ENCODE data around the gene OTOF. TPM values are rescaled to one million over a fixed set of nuclear protein-coding genes. Genes with fewer than 3 reads are reported as not detected.

Gene OTOF
- polyA plus RNA-seq, 2 of the 4 experiments (the other 2 are of a cell fraction): 0.05 to 0.22 TPM

DNA sequence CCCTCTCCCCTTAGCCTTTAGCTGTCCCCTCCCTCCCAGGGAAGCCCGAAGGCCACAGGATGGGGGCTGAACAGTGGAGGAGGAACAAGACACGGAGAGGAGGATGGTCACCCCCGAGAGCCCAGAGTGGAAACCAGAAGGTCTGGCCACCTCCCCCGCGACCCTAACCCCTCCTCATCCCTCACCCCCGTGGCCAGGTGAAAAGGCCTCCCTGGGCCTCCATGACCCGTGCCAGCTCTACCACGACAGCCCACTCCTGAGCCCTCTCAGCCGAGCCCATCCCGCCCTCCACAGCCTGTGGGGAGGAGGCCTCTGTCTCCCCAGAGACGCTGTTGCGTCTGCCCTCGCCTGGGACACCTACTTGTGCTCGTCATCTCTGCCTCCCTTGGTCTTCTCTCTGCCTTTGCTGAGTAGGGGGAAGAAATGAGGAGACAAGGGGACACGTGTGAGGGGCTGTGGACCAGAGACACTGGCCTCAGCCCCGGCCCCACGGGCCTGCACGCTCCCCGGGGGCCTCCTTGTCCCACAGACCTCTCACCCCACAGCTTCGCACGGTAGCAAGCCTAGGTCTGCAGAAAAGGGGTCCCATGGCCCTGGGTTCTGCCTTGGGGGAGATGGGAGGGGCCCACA, 32.5 kb upstream of the OTOF start:
- WGBS (ENCODE audit: missing lambda C conversion rate): 59% methylated on average over 21 of the region's 21 CpGs
- H3K27ac ChIP-seq: no peak overlapping the region
- H3K4me3 ChIP-seq: no peak overlapping the region
- no peak for ATAC-seq
- no peaks in the 10 kb centered on the region for H3K9me3 ChIP-seq
- ChIA-PET POLR2A (no interaction called here), CTCF (interaction anchor here (1.3 to 13.8 kb wide), 5 partner anchors 8 to 235 kb away, joined by 3 to 167 read pairs (median 12); no protein-coding TSS in a partner anchor)
- FAIRE-seq: no peak
- no peak for DNase-seq (ENCODE audit: low read depth in 1 of 2, low spot score in 1 of 2)
- TF ChIP-seq KDM5A (IDR thresholded peaks at IDR 0.05) (no peak), RCOR1 (IDR thresholded peaks at IDR 0.05; ENCODE audit: low read depth, low read length) (no peak), CBX8 (IDR thresholded peaks at IDR 0.05) (no peak), ZSCAN20 (CRISPR knock-in tag; IDR thresholded peaks at IDR 0.05) (no peak), HEYL (CRISPR knock-in tag; IDR thresholded peaks at IDR 0.05) (no peak), BCL3 (IDR thresholded peaks at IDR 0.05) (no peak), EP300 (IDR thresholded peaks at IDR 0.05) (no peak), POLR2A (IDR thresholded peaks at IDR 0.05; ENCODE audit: low read length) (no peak)
- no peaks in the 10 kb centered on the region for H3K4me1 ChIP-seq
- H3K4me2 ChIP-seq: no peak overlapping the region

DNA sequence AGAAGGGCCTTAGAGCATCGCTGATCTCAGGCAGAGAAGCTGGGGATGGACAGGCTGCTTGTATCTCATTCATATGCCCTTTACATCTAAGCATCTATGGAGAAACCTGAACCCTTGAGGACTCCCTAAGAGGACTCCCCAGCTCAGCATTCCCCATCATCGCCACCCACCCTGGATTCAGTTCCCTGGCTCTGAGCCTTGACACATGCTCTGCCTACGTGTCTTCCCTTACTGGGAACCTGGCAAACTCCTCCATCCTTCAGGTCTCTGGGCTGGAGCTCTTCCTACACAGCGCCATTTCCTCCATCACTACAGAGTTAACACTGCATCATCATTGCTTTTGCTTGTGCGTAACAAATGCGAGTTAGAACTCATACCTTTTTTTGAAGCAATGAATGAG, 31.2 kb upstream of the OTOF start:
- TF ChIP-seq CBX8 (IDR thresholded peaks at IDR 0.05) (no peak), MYC (IDR thresholded peaks at IDR 0.05; ENCODE audit: borderline replicate concordance, low read length) (no peak), NPAS2 (CRISPR knock-in tag; IDR thresholded peaks at IDR 0.05; ENCODE audit: borderline replicate concordance) (no peak), ZSCAN20 (CRISPR knock-in tag; IDR thresholded peaks at IDR 0.05) (no peak), KDM1A (IDR thresholded peaks at IDR 0.05; ENCODE audit: low read depth) (no peak), JUNB (IDR thresholded peaks at IDR 0.05) (no peak), ESRRA (IDR thresholded peaks at IDR 0.05; ENCODE audit: borderline replicate concordance, low read length) (no peak), RCOR1 (IDR thresholded peaks at IDR 0.05; ENCODE audit: low read depth, low read length) (no peak), SREBF2 (IDR thresholded peaks at IDR 0.05) (no peak), CHD4 (IDR thresholded peaks at IDR 0.05; ENCODE audit: borderline replicate concordance) (no peak)
- TF ChIP-seq, protein P1, sequence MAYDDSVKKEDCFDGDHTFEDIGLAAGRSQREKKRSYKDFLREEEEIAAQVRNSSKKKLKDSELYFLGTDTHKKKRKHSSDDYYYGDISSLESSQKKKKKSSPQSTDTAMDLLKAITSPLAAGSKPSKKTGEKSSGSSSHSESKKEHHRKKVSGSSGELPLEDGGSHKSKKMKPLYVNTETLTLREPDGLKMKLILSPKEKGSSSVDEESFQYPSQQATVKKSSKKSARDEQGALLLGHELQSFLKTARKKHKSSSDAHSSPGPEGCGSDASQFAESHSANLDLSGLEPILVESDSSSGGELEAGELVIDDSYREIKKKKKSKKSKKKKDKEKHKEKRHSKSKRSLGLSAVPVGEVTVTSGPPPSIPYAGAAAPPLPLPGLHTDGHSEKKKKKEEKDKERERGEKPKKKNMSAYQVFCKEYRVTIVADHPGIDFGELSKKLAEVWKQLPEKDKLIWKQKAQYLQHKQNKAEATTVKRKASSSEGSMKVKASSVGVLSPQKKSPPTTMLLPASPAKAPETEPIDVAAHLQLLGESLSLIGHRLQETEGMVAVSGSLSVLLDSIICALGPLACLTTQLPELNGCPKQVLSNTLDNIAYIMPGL (CRISPR knock-in tag; IDR thresholded peaks at IDR 0.05; ENCODE audit: borderline replicate concordance): no peak
- Histone ChIP-seq H3K9me3 (no peaks in the 10 kb centered on the region), H3K27ac (no peak overlapping the region), H3K4me3 (no peak overlapping the region), H3K4me2 (no peak overlapping the region), H3K4me1 (peaks cover 1% of the 10 kb centered on the region; the same call in 1 of the 3 replicates)
- no peak for ATAC-seq
- no peak for FAIRE-seq
- 61% methylated on average over 6 of the region's 6 CpGs for WGBS (ENCODE audit: missing lambda C conversion rate)
- POLR2A ChIA-PET: no interaction called here
- CTCF ChIA-PET: interaction anchor here (2.2 to 13.8 kb wide), 3 partner anchors 10 to 237 kb away, joined by 5 to 167 read pairs (median 24); no protein-coding TSS in a partner anchor
- no peak for DNase-seq (ENCODE audit: low read depth in 1 of 2, low spot score in 1 of 2)

GRCh38 chr2:26507932-26508331, 30.0 kb upstream of the OTOF start:
- ChIA-PET POLR2A (no interaction called here), CTCF (interaction anchor here (0.8 to 13.8 kb wide), 5 partner anchors 12 to 238 kb away, joined by 3 to 167 read pairs (median 5); no protein-coding TSS in a partner anchor)
- ATAC-seq (no peak), DNase-seq (ENCODE audit: low read depth in 1 of 2, low spot score in 1 of 2) (no peak), FAIRE-seq (no peak)
- Histone ChIP-seq H3K9me3 (no peaks in the 10 kb centered on the region), H3K27ac (no peak overlapping the region), H3K4me3 (no peak overlapping the region), H3K4me1 (peaks cover 5% of the 10 kb centered on the region; the same call in 1 of the 3 replicates), H3K4me2 (no peak overlapping the region)
- WGBS (ENCODE audit: missing lambda C conversion rate): 40% methylated on average over 5 of the region's 5 CpGs
- no peak for TF ChIP-seq REST (IDR thresholded peaks at IDR 0.05)
- no peak for TF ChIP-seq RFX5 (IDR thresholded peaks at IDR 0.05)
- TF ChIP-seq HOXB5 (CRISPR knock-in tag; IDR thresholded peaks at IDR 0.05): no peak
- no peak for TF ChIP-seq SREBF2 (IDR thresholded peaks at IDR 0.05)
- no peak for TF ChIP-seq FOXS1 (CRISPR knock-in tag; IDR thresholded peaks at IDR 0.05)
- no peak for TF ChIP-seq CHD2 (IDR thresholded peaks at IDR 0.05; ENCODE audit: low read length, partially characterized antibody)
- no peak for TF ChIP-seq TP53 (CRISPR knock-in tag; IDR thresholded peaks at IDR 0.05)
- no peak for TF ChIP-seq CEBPB (IDR thresholded peaks at IDR 0.05)
- no peak for TF ChIP-seq KDM1A (IDR thresholded peaks at IDR 0.05; ENCODE audit: low read depth)
- no peak for TF ChIP-seq PHF8 (IDR thresholded peaks at IDR 0.05; ENCODE audit: borderline replicate concordance, low read depth)
- no peak for TF ChIP-seq NFE2L2 (conservative IDR thresholded peaks at IDR 0.05; ENCODE audit: low read length)
- no peak for TF ChIP-seq ZC3H11A (IDR thresholded peaks at IDR 0.05)
- TF ChIP-seq, protein P2, sequence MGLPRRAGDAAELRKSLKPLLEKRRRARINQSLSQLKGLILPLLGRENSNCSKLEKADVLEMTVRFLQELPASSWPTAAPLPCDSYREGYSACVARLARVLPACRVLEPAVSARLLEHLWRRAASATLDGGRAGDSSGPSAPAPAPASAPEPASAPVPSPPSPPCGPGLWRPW (IDR thresholded peaks at IDR 0.05): no peak
- no peak for TF ChIP-seq USF2 (IDR thresholded peaks at IDR 0.05)

All from A549 (cell line).